ENCODE measurements around the gene CBX8. TPM values are rescaled to one million over a fixed set of nuclear protein-coding genes. Genes with fewer than 3 reads are reported as not detected.

CBX8 gene
- total and polyA plus RNA-seq, 2 of the 13 experiments (the other 11 are each of a cell fraction or from before 2014, with no cell fraction given) = 0.34 to 12.6 TPM

- TF ChIP-seq ZNF674 (CRISPR knock-in tag; IDR thresholded peaks at IDR 0.05; ENCODE audit: low read depth) = no peak
- no peak for TF ChIP-seq ZNF780A (CRISPR knock-in tag; IDR thresholded peaks at IDR 0.05)
- TF ChIP-seq ZFP62 (CRISPR knock-in tag; IDR thresholded peaks at IDR 0.05) = no peak
- no peak for TF ChIP-seq FIP1L1 (IDR thresholded peaks at IDR 0.05; ENCODE audit: borderline replicate concordance, insufficient read depth, low read depth, low read length)
- TF ChIP-seq, protein P1, sequence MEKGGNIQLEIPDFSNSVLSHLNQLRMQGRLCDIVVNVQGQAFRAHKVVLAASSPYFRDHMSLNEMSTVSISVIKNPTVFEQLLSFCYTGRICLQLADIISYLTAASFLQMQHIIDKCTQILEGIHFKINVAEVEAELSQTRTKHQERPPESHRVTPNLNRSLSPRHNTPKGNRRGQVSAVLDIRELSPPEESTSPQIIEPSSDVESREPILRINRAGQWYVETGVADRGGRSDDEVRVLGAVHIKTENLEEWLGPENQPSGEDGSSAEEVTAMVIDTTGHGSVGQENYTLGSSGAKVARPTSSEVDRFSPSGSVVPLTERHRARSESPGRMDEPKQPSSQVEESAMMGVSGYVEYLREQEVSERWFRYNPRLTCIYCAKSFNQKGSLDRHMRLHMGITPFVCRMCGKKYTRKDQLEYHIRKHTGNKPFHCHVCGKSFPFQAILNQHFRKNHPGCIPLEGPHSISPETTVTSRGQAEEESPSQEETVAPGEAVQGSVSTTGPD (CRISPR knock-in tag; IDR thresholded peaks at IDR 0.05) = no peak
- no peak for TF ChIP-seq PAX8 (CRISPR knock-in tag; IDR thresholded peaks at IDR 0.05; ENCODE audit: borderline replicate concordance)
- no peak for TF ChIP-seq ZNF570 (CRISPR knock-in tag; IDR thresholded peaks at IDR 0.05; ENCODE audit: borderline replicate concordance)
- no peak for TF ChIP-seq ZNF513 (CRISPR knock-in tag; conservative IDR thresholded peaks at IDR 0.05)
- TF ChIP-seq ZNF605 (CRISPR knock-in tag; IDR thresholded peaks at IDR 0.05) = peak; percentile 42; the same call in 1 of the 2 replicates
- no peak for TF ChIP-seq CERS6 (CRISPR knock-in tag; IDR thresholded peaks at IDR 0.05)
- TF ChIP-seq, protein P2, sequence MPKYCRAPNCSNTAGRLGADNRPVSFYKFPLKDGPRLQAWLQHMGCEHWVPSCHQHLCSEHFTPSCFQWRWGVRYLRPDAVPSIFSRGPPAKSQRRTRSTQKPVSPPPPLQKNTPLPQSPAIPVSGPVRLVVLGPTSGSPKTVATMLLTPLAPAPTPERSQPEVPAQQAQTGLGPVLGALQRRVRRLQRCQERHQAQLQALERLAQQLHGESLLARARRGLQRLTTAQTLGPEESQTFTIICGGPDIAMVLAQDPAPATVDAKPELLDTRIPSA (CRISPR knock-in tag; IDR thresholded peaks at IDR 0.05; ENCODE audit: borderline replicate concordance) = no peak
- TF ChIP-seq ZNF646 (CRISPR knock-in tag; IDR thresholded peaks at IDR 0.05) = no peak
- no peak for TF ChIP-seq ZNF850 (CRISPR knock-in tag; conservative IDR thresholded peaks at IDR 0.05)
- TF ChIP-seq KLF13 (CRISPR knock-in tag; IDR thresholded peaks at IDR 0.05) = no peak
- TF ChIP-seq, protein P3, sequence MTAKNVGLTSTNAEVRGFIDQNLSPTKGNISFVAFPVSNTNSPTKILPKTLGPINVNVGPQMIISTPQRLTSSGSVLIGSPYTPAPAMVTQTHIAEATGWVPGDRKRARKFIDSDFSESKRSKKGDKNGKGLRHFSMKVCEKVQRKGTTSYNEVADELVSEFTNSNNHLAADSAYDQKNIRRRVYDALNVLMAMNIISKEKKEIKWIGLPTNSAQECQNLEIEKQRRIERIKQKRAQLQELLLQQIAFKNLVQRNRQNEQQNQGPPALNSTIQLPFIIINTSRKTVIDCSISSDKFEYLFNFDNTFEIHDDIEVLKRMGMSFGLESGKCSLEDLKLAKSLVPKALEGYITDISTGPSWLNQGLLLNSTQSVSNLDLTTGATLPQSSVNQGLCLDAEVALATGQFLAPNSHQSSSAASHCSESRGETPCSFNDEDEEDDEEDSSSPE (CRISPR knock-in tag; IDR thresholded peaks at IDR 0.05) = no peak
Observed at GRCh38 chr17:79836510-79836971, 39.7 kb upstream of the CBX8 start (continued).

Data from HepG2 (cell line).